Measurements from ENCODE around the gene WBP1.

WBP1 gene

DNA sequence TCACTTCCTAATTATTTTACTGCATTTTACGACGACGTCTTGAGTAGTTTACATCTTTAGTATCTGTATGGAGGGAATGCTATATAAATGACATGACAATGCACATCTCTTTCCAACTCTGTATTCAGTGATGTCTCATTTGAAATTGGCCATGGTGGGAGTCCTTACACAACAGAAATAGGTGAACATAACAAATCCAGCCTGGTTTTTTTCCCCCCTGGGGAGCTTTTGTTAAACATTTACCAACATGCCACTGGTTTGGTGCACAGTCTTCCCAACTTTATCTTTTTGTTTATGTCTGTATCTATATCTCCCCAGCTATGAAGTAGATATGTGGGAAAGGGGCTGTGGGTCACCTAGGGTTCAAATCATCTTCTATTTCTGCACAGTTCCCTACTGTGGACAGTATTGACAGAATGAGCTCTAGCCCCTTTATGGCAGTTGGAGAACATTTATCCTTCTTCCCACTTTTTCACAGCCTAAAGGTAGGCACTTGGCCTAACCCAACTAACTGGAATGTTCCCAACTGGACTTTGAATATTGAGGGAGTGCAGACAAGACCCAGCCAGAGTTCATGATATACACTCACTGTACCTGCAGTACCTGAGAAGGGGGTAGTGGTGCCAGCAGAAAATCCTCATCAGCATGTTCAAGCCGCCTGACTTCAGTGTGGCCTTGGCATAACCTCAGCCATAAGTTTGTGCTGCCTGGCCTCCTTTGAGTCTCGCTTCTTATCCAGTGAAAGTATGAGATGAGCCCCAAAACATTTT lies 10.8 kb upstream of the WBP1 start:
- H3K4me1 ChIP-seq (ENCODE audit: control insufficient read depth in 2 of 2, insufficient read depth in 1 of 2, low read depth in 1 of 2, low read length in 2 of 2): no peaks in the 10 kb centered on the region
- no peak overlapping the region for H3K4me3 ChIP-seq (ENCODE audit: low read length in 2 of 2)
- no peak overlapping the region for H2BK5ac ChIP-seq (ENCODE audit: low read length)
- no peak overlapping the region for H3K27ac ChIP-seq (replicated peaks; ENCODE audit: low read length)
- no peaks in the 10 kb centered on the region for H3K36me3 ChIP-seq (replicated peaks in 1 of 2; ENCODE audit: control insufficient read depth in 2 of 2, insufficient read depth in 2 of 2, low read length in 2 of 2)
- no peak overlapping the region for H2BK12ac ChIP-seq (ENCODE audit: low read length)
- no peak overlapping the region for H4K91ac ChIP-seq (ENCODE audit: low read depth, low read length, poor library complexity)
- WGBS, 2 donors (ENCODE audit: extremely low coverage in 2 of 2, insufficient read length in 2 of 2, insufficient replicate concordance in 1 of 2): no CpG with 5 or more reads among the region's 5 CpGs
- peaks cover 0 to 2% of the 10 kb centered on the region in 2 donors for H3K9me3 ChIP-seq (replicated peaks in 1 of 2; ENCODE audit: control insufficient read depth in 2 of 2, insufficient read depth in 1 of 2, low read depth in 1 of 2, low read length in 2 of 2)
- H3K9ac ChIP-seq (ENCODE audit: low read depth, low read length, poor library complexity): no peak overlapping the region
- no peak overlapping the region for H3K4me2 ChIP-seq (ENCODE audit: insufficient read depth, low read length, poor library complexity, severe bottlenecking)
- DNase-seq (ENCODE audit: low spot score): no peak
- H3K27me3 ChIP-seq (ENCODE audit: control insufficient read depth in 3 of 3, insufficient read depth in 3 of 3, low read depth in 1 of 3, low read length in 3 of 3): peaks cover 0 to 8% (median 6%) of the 10 kb centered on the region in 3 experiments
- H3K18ac ChIP-seq (ENCODE audit: low read length): no peak overlapping the region
- no peak overlapping the region for H3K14ac ChIP-seq (ENCODE audit: low read length)
- no peak overlapping the region for H2AK5ac ChIP-seq (ENCODE audit: low read depth, low read length)
- no peak overlapping the region for H3K23ac ChIP-seq (ENCODE audit: low read depth, low read length, poor library complexity)
- H2AFZ ChIP-seq (ENCODE audit: low read length): no peak overlapping the region
- H3K79me1 ChIP-seq (ENCODE audit: low read depth, low read length): no peaks in the 10 kb centered on the region
- H4K8ac ChIP-seq (ENCODE audit: low read depth, low read length): no peak overlapping the region
- H2BK15ac ChIP-seq (ENCODE audit: low read length): no peak overlapping the region
- H3K4ac ChIP-seq (ENCODE audit: low read length): no peak overlapping the region
- H2BK120ac ChIP-seq (ENCODE audit: low read depth, low read length): no peak overlapping the region

DNA sequence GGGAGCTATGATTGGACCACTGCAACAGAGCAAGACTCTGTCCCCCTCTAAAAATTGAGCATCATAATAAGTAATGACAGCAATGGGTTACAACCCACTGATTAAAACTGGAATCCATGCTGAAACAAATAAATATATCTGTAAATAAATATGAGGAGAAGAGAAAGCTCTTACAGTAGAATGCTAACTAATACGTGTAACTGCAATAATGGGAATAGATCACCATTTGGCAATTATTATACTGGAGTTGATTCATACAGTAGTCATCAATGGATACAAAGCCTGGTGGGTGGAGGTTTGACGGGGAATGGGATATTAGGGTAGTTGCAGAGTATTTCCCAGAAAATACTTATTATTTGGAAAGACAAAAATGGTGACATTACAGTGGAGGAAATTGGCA lies 9.5 kb upstream of the WBP1 start:
- Histone ChIP-seq H2AK5ac (ENCODE audit: low read depth, low read length) (no peak overlapping the region), H3K27ac (replicated peaks; ENCODE audit: low read length) (no peak overlapping the region), H3K4ac (ENCODE audit: low read length) (no peak overlapping the region), H3K79me1 (ENCODE audit: low read depth, low read length) (no peaks in the 10 kb centered on the region), H3K9me3 (replicated peaks in 1 of 2; ENCODE audit: control insufficient read depth in 2 of 2, insufficient read depth in 1 of 2, low read depth in 1 of 2, low read length in 2 of 2) (no peaks in the 10 kb centered on the region), H3K4me1 (ENCODE audit: control insufficient read depth in 2 of 2, insufficient read depth in 1 of 2, low read depth in 1 of 2, low read length in 2 of 2) (no peaks in the 10 kb centered on the region), H4K8ac (ENCODE audit: low read depth, low read length) (no peak overlapping the region), H2BK5ac (ENCODE audit: low read length) (no peak overlapping the region), H3K18ac (ENCODE audit: low read length) (no peak overlapping the region), H3K27me3 (ENCODE audit: control insufficient read depth in 3 of 3, insufficient read depth in 3 of 3, low read depth in 1 of 3, low read length in 3 of 3) (peaks cover 0 to 8% (median 0%) of the 10 kb centered on the region in 3 experiments), H3K23ac (ENCODE audit: low read depth, low read length, poor library complexity) (no peak overlapping the region), H4K91ac (ENCODE audit: low read depth, low read length, poor library complexity) (no peak overlapping the region), H3K9ac (ENCODE audit: low read depth, low read length, poor library complexity) (no peak overlapping the region), H2BK12ac (ENCODE audit: low read length) (no peak overlapping the region), H3K14ac (ENCODE audit: low read length) (no peak overlapping the region), H2BK120ac (ENCODE audit: low read depth, low read length) (no peak overlapping the region), H3K4me3 (ENCODE audit: low read length in 2 of 2) (no peak overlapping the region), H2BK15ac (ENCODE audit: low read length) (no peak overlapping the region), H3K36me3 (replicated peaks in 1 of 2; ENCODE audit: control insufficient read depth in 2 of 2, insufficient read depth in 2 of 2, low read length in 2 of 2) (no peaks in the 10 kb centered on the region), H2AFZ (ENCODE audit: low read length) (no peak overlapping the region), H3K4me2 (ENCODE audit: insufficient read depth, low read length, poor library complexity, severe bottlenecking) (no peak overlapping the region)
- WGBS, 2 donors (ENCODE audit: extremely low coverage in 2 of 2, insufficient read length in 2 of 2, insufficient replicate concordance in 1 of 2): no CpG with 5 or more reads among the region's 2 CpGs
- no peak for DNase-seq (ENCODE audit: low spot score)

DNA sequence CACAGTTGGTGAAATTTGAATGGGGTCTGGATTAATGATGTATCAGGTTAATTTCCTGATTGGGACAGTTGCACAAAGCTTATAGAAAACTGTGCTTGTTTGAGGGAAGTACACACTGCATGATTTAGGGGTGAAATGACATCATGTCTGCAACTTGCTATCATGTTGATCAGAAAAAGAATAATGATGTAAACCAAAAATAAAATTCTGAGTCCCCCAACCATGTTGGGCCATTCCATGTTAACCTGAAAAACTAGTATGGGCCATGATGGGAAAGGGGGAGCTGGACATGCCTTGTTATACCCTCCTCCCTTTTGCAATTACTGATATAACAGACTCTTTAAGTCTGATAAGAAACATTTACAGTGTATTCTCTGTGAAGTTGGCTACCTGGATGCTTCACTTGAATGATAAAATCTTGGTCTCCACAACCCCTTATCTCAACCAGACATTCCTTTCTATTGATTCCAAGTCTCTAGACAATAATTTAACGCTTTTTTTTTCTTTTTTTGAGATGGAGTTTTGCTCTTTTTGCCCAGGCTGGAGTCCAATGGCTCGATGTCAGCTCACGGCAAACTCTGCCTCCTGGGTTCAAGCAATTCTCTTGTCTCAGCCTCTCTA lies 7.6 kb upstream of the WBP1 start:
- Histone ChIP-seq H4K8ac (ENCODE audit: low read depth, low read length) (no peak overlapping the region), H3K4ac (ENCODE audit: low read length) (no peak overlapping the region), H4K91ac (ENCODE audit: low read depth, low read length, poor library complexity) (no peak overlapping the region), H3K27ac (replicated peaks; ENCODE audit: low read length) (no peak overlapping the region), H3K4me3 (ENCODE audit: low read length in 2 of 2) (no peak overlapping the region), H2BK12ac (ENCODE audit: low read length) (no peak overlapping the region), H2AK5ac (ENCODE audit: low read depth, low read length) (no peak overlapping the region), H3K14ac (ENCODE audit: low read length) (no peak overlapping the region), H2BK15ac (ENCODE audit: low read length) (no peak overlapping the region), H3K9me3 (replicated peaks in 1 of 2; ENCODE audit: control insufficient read depth in 2 of 2, insufficient read depth in 1 of 2, low read depth in 1 of 2, low read length in 2 of 2) (no peaks in the 10 kb centered on the region), H2BK120ac (ENCODE audit: low read depth, low read length) (no peak overlapping the region), H3K4me1 (ENCODE audit: control insufficient read depth in 2 of 2, insufficient read depth in 1 of 2, low read depth in 1 of 2, low read length in 2 of 2) (peaks cover 2 to 4% of the 10 kb centered on the region in 2 donors), H3K27me3 (ENCODE audit: control insufficient read depth in 3 of 3, insufficient read depth in 3 of 3, low read depth in 1 of 3, low read length in 3 of 3) (peaks cover 0 to 8% (median 0%) of the 10 kb centered on the region in 3 experiments), H3K23ac (ENCODE audit: low read depth, low read length, poor library complexity) (no peak overlapping the region), H3K18ac (ENCODE audit: low read length) (no peak overlapping the region), H3K79me1 (ENCODE audit: low read depth, low read length) (no peaks in the 10 kb centered on the region), H3K9ac (ENCODE audit: low read depth, low read length, poor library complexity) (no peak overlapping the region), H3K36me3 (replicated peaks in 1 of 2; ENCODE audit: control insufficient read depth in 2 of 2, insufficient read depth in 2 of 2, low read length in 2 of 2) (no peaks in the 10 kb centered on the region), H3K4me2 (ENCODE audit: insufficient read depth, low read length, poor library complexity, severe bottlenecking) (no peak overlapping the region), H2BK5ac (ENCODE audit: low read length) (no peak overlapping the region), H2AFZ (ENCODE audit: low read length) (no peak overlapping the region)
- no CpG with 5 or more reads among the region's 3 CpGs for WGBS, 2 donors (ENCODE audit: extremely low coverage in 2 of 2, insufficient read length in 2 of 2, insufficient replicate concordance in 1 of 2)
- no peak for DNase-seq (ENCODE audit: low spot score)
